WTC11 (cell line): Measurements from ENCODE around the gene D2HGDH. TPM values are rescaled to one million over a fixed set of nuclear protein-coding genes. Genes with fewer than 3 reads are reported as not detected.
A peak's percentile ranks its signal among the peaks of the same experiment; 100 is the strongest.

Experiments used
- ATAC-seq: fragments of 200-7000 bp; cut with Tn5 transposase; 2 replicates; pipeline ENCODE4 v1.10.0; 2021; ENCODE audit warnings: mild to moderate bottlenecking, moderate library complexity
- CTCF ChIA-PET: fragments of 300-600 bp; sonication (Branson Sonifier 250); formaldehyde crosslinking; loops from one replicate; lab custom pipeline; 2021; ENCODE audit warnings: antibody characterized with exemption; lab: Charles Lee
- POLR2A ChIA-PET: fragments of 350-600 bp; sonication (Branson Sonifier 250); formaldehyde crosslinking; loops from one replicate; lab custom pipeline; 2021; ENCODE audit warnings: antibody characterized with exemption; lab: Charles Lee
- DNase-seq: peaks from one replicate; pipeline ENCODE4 v3.0.0; 2021; ENCODE audit warnings: low spot score
- H3K27ac Mint-ChIP-seq: 2 replicates; pipeline ENCODE4 v1.8.0; 2021; ENCODE audit warnings: mixed read lengths
- H3K27me3 Mint-ChIP-seq: 2 replicates; pipeline ENCODE4 v1.8.0; 2021; ENCODE audit warnings: low read depth, mild to moderate bottlenecking, moderate library complexity, mixed read lengths
- H3K36me3 Mint-ChIP-seq: 2 replicates; pipeline ENCODE4 v1.8.0; 2021; ENCODE audit warnings: mixed read lengths
- H3K4me1 Mint-ChIP-seq: 2 replicates; pipeline ENCODE4 v1.8.0; 2022; ENCODE audit warnings: mixed read lengths
- H3K4me3 Mint-ChIP-seq: 2 replicates; pipeline ENCODE4 v1.8.0; 2021; ENCODE audit warnings: mild to moderate bottlenecking, moderate library complexity, mixed read lengths
- H3K9me3 Mint-ChIP-seq: 2 replicates; pipeline ENCODE4 v1.8.0; 2021; ENCODE audit warnings: mixed read lengths
- FOXJ3 ChIP-seq: sonication (generic); formaldehyde crosslinking; IDR thresholded peaks from 2 replicates; pipeline ENCODE4 v1.9.0; 2021; ENCODE audit warnings: missing genetic modification reagents, mild to moderate bottlenecking, borderline replicate concordance
- FOXK1 ChIP-seq: sonication (generic); formaldehyde crosslinking; IDR thresholded peaks from 2 replicates; pipeline ENCODE4 v1.8.0; 2022; ENCODE audit warnings: mild to moderate bottlenecking, moderate library complexity, missing genetic modification reagents
- FOXP1 ChIP-seq: sonication (generic); formaldehyde crosslinking; IDR thresholded peaks from 2 replicates; pipeline ENCODE4 v1.8.0; 2022; ENCODE audit warnings: missing genetic modification reagents, mild to moderate bottlenecking, moderate library complexity, borderline replicate concordance
- GRHL2 ChIP-seq: fragments of 250-450 bp; sonication (Bioruptor Pico); IDR thresholded peaks from 2 replicates; pipeline ENCODE4 v1.8.0; 2022; ENCODE audit warnings: mild to moderate bottlenecking, moderate library complexity; ENCODE audit not compliant: insufficient replicate concordance, severe bottlenecking
- IRF2 ChIP-seq: sonication (generic); formaldehyde crosslinking; IDR thresholded peaks from 2 replicates; pipeline ENCODE4 v1.8.0; 2022; ENCODE audit warnings: low read depth, missing genetic modification reagents, borderline replicate concordance
- MAX ChIP-seq: sonication (generic); formaldehyde crosslinking; IDR thresholded peaks from 2 replicates; pipeline ENCODE4 v1.8.0; 2022; ENCODE audit warnings: mild to moderate bottlenecking, missing genetic modification reagents
- STAT6 ChIP-seq: sonication (generic); formaldehyde crosslinking; conservative IDR thresholded peaks from 2 replicates; pipeline ENCODE4 v1.8.1; 2023; ENCODE audit warnings: mild to moderate bottlenecking, low read depth, missing genetic modification reagents, moderate library complexity
- TEAD1 ChIP-seq: sonication (generic); formaldehyde crosslinking; IDR thresholded peaks from 2 replicates; pipeline ENCODE4 v1.8.0; 2022; ENCODE audit warnings: mild to moderate bottlenecking, missing genetic modification reagents
- USF2 ChIP-seq: sonication (generic); formaldehyde crosslinking; IDR thresholded peaks from 2 replicates; pipeline ENCODE4 v1.8.1; 2023; ENCODE audit warnings: mild to moderate bottlenecking, missing genetic modification reagents, moderate library complexity
- ZNF138 ChIP-seq: sonication (generic); formaldehyde crosslinking; conservative IDR thresholded peaks from 2 replicates; pipeline ENCODE4 v1.8.1; 2022; ENCODE audit warnings: mild to moderate bottlenecking, moderate library complexity, missing genetic modification reagents
- ZNF317 ChIP-seq: sonication (generic); formaldehyde crosslinking; IDR thresholded peaks from 2 replicates; pipeline ENCODE4 v1.8.1; 2023; ENCODE audit warnings: low read depth, mild to moderate bottlenecking, moderate library complexity, missing genetic modification reagents, borderline replicate concordance
- ZNF396 ChIP-seq: fragments of 250-450 bp; sonication (Bioruptor Pico); IDR thresholded peaks from 2 replicates; pipeline ENCODE4 v1.8.0; 2021; ENCODE audit warnings: mild to moderate bottlenecking, moderate library complexity, borderline replicate concordance
- ZNF532 ChIP-seq: fragments of 250-450 bp; sonication (Bioruptor Pico); IDR thresholded peaks from 2 replicates; pipeline ENCODE4 v1.9.0; 2021; ENCODE audit warnings: mild to moderate bottlenecking, borderline replicate concordance
- total RNA-seq: library from RNA; stranded (reverse); gene quantifications from 3 replicates; pipeline ENCODE4 v1.2.3, GENCODE V29; 2021
- TF ChIP-seq, protein P1 (sequence below): sonication (generic); formaldehyde crosslinking; IDR thresholded peaks from 2 replicates; pipeline ENCODE4 v1.8.0; 2023; ENCODE audit warnings: missing genetic modification reagents
- TF ChIP-seq, protein P2 (sequence below): fragments of 250-450 bp; sonication (Bioruptor Pico); IDR thresholded peaks from 2 replicates; pipeline ENCODE4 v1.8.0; 2021; ENCODE audit warnings: mild to moderate bottlenecking

The D2HGDH gene
- total RNA-seq, 1 experiment from 2014 or later: 22.7 TPM

DNA sequence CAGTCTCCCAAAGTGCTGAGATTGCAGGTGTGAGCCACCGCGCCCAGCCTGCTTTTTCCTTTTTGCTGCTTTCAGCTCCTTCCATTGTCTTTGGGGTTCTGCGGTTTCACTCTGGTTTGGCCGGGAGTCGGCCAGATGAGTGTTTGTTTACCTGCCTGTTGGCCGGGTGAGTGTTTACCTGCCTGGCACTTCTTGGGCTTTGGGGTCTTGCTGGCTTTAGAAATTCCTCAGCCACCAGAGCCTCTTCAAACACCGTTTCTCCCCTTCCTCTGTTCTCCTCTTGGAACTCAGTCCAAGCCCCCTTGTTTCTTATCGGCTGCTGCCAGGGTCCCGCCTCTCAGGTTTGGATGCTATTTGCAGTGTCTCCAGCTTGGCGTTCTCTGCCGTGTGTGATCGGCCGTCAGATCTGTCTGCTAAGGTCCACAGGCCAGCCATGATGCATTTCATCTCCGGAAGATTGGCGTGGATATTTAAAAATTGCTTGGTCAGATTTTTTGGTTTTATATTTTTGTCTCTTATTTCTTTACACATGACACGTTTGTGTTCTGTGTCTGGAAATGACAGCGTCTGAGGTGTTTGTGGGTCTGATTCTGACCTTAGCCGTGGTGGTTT, 28.0 kb downstream of the D2HGDH start (continued):
- TF ChIP-seq ZNF532 (no peak), GRHL2 (no peak), MAX (CRISPR knock-in tag) (no peak)
- TF ChIP-seq, all 79 proteins: peak for 0

- Mint-ChIP-seq H3K4me3 (no peak overlapping the region), H3K27me3 (peaks cover 3% of the 10 kb centered on the region; the same call in 1 of the 2 replicates), H3K4me1 (peaks cover 5% of the 10 kb centered on the region; the same call in 1 of the 2 replicates), H3K27ac (peak overlapping the region; percentile 58), H3K9me3 (peaks cover 10% of the 10 kb centered on the region), H3K36me3 (peaks cover 20% of the 10 kb centered on the region)
- DNase-seq (no peak), ATAC-seq (no peak)
- TF ChIP-seq, protein P1, sequence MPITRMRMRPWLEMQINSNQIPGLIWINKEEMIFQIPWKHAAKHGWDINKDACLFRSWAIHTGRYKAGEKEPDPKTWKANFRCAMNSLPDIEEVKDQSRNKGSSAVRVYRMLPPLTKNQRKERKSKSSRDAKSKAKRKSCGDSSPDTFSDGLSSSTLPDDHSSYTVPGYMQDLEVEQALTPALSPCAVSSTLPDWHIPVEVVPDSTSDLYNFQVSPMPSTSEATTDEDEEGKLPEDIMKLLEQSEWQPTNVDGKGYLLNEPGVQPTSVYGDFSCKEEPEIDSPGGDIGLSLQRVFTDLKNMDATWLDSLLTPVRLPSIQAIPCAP (CRISPR knock-in tag): no peak
- TF ChIP-seq FOXK1 (no peak), MAX (CRISPR knock-in tag) (no peak), TEAD1 (no peak), ZNF138 (CRISPR knock-in tag) (no peak), STAT6 (CRISPR knock-in tag) (no peak), ZNF396 (CRISPR knock-in tag) (no peak), FOXJ3 (no peak), USF2 (CRISPR knock-in tag) (no peak), ZNF317 (CRISPR knock-in tag) (no peak), ZNF532 (no peak), IRF2 (CRISPR knock-in tag) (no peak), FOXP1 (no peak)
- TF ChIP-seq, protein P2, sequence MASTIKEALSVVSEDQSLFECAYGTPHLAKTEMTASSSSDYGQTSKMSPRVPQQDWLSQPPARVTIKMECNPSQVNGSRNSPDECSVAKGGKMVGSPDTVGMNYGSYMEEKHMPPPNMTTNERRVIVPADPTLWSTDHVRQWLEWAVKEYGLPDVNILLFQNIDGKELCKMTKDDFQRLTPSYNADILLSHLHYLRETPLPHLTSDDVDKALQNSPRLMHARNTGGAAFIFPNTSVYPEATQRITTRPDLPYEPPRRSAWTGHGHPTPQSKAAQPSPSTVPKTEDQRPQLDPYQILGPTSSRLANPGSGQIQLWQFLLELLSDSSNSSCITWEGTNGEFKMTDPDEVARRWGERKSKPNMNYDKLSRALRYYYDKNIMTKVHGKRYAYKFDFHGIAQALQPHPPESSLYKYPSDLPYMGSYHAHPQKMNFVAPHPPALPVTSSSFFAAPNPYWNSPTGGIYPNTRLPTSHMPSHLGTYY (CRISPR knock-in tag): no peak
- CTCF ChIA-PET: no interaction called here
- POLR2A ChIA-PET: interaction anchor here (0.6 kb wide), 1 partner anchor 467 kb away, joined by 4 read pairs; no protein-coding TSS in a partner anchor
Measured at GRCh38 chr2:241762933-241763369, 28.5 kb downstream of the D2HGDH start.
